Aorta (tissue), 5 donors: ENCODE data around the gene OR8K3. TPM values are rescaled to one million over a fixed set of nuclear protein-coding genes. Genes with fewer than 3 reads are reported as not detected.
A peak's percentile ranks its signal among the peaks of the same experiment; 100 is the strongest.

Source experiments
- ATAC-seq: fragments of 200-7000 bp; cut with Tn5 transposase; one replicate; pipeline ENCODE4 v1.9.1; 2022; ENCODE audit warnings: moderate library complexity; ENCODE audit not compliant: low FRiP score
- DNase-seq, 2 donors: peaks; one replicate each; pipeline ENCODE4 v3.0.0-alpha.2; 2020
- H3K27ac ChIP-seq, 2 donors: one replicate each; pipeline ENCODE4 v1.5.1; 2013; ENCODE audit warnings: low read length in 2 of 2, mild to moderate bottlenecking in 2 of 2, moderate library complexity in 2 of 2, control low read depth in 1 of 2, inconsistent platforms in 1 of 2, low read depth in 1 of 2
- H3K27me3 ChIP-seq, 2 donors: one replicate each; pipeline ENCODE4 v1.6.1; 2013; ENCODE audit warnings: control low read depth in 1 of 2, low read length in 1 of 2, mild to moderate bottlenecking in 1 of 2, moderate library complexity in 1 of 2; ENCODE audit not compliant: insufficient read depth in 2 of 2, control insufficient read depth in 1 of 2
- H3K36me3 ChIP-seq, 2 donors: one replicate each; pipeline ENCODE4 v1.6.1; 2013; ENCODE audit warnings: control low read depth in 1 of 2, low read length in 1 of 2, mild to moderate bottlenecking in 1 of 2; ENCODE audit not compliant: insufficient read depth in 2 of 2, control insufficient read depth in 1 of 2
- H3K4me1 ChIP-seq, 2 donors: one replicate each; pipeline ENCODE4 v1.6.1; 2013; ENCODE audit warnings: low read length in 2 of 2, control low read depth in 1 of 2, mild to moderate bottlenecking in 1 of 2, moderate library complexity in 1 of 2; ENCODE audit not compliant: insufficient read depth in 2 of 2, control insufficient read depth in 1 of 2
- H3K4me3 ChIP-seq, 2 donors: one replicate each; pipeline ENCODE4 v1.5.1; 2013; ENCODE audit warnings: low read length in 2 of 2, control low read depth in 1 of 2, mild to moderate bottlenecking in 1 of 2
- H3K9me3 ChIP-seq: one replicate; pipeline ENCODE4 v1.6.1; 2013; ENCODE audit warnings: mild to moderate bottlenecking, low read length; ENCODE audit not compliant: control insufficient read depth
- WGBS, 2 donors: extraction: QIAGEN DNeasy Blood & Tissue Kit; methylation state at CpG; one replicate each; pipeline ENCODE4 v1.1.7; 2013; 5-methylcytosine and 5-hydroxymethylcytosine counted together
- intact Hi-C, 2 donors: fragments of 100-400 bp; cut with DNase I; formaldehyde crosslinking; loops; one replicate each; pipeline versions ENCODE4 v1.14.2 to v1.15.0; 2022
- long read RNA-seq, 2 donors: library from polyadenylated mRNA; unstranded; transcript quantifications; one replicate each; pipeline ENCODE4 v2.0.0, GENCODE V29; 2020 to 2021
- polyA plus RNA-seq, 2 donors: library from polyadenylated mRNA; stranded (reverse); fragments of 200-250 nt; gene quantifications; one replicate each; pipeline ENCODE4 v1.2.3, GENCODE V29; 2013
- total RNA-seq, 2 donors: library from RNA; stranded (reverse); fragmentation: NEBNext Ultra II Directional; extraction: Animal tissue kit (Norgen Biotek cat#: 25700); gene quantifications; one replicate each; pipeline ENCODE4 v1.2.1, GENCODE V29; 2021
- donor health status: healthy with polysubstance abuse.
- donor health status: Bipolar disorder and iron deficiency.
- donor health status: DM: no; HTN: no; CAD: no.
- donor health status: DM: no; HTN: no; CAD: no.
- donor health status: DM: yes; HTN: yes; CAD: no.

Gene OR8K3
- total RNA-seq (not detected), polyA plus RNA-seq (not detected)
- long read RNA-seq, donor 1: 0 reads
- long read RNA-seq, donor 2: 0 reads

- DNase-seq (no peak), ATAC-seq (no peak)
- Histone ChIP-seq H3K4me3 (no peak within 1 kb of the TSS), H3K27me3 (no peaks in the 10 kb centered on the region), H3K36me3 (no peaks in the 10 kb centered on the region), H3K9me3 (peaks cover 2% of the 10 kb centered on the region), H3K4me1 (no peaks in the 10 kb centered on the region), H3K27ac (no peak within 1 kb of the TSS)
- intact Hi-C loops: no loop called here
These were observed at the start of gene OR8K3 for GRCh38 chr11:56314844-56315243. OR8K3 (plus strand) TSS chr11:56315144; CDS start chr11:56318307, 3,163 bp downstream.

- WGBS, 2 donors: 59 to 75% methylated on average over 3 of the region's 3 CpGs
- H3K9me3 ChIP-seq: peaks cover 3% of the 10 kb centered on the region
- H3K36me3 ChIP-seq: no peaks in the 10 kb centered on the region
- no peaks in the 10 kb centered on the region for H3K27me3 ChIP-seq
- H3K4me3 ChIP-seq: no peak overlapping the region
- no peak for DNase-seq
- no peak for ATAC-seq
- H3K4me1 ChIP-seq: no peaks in the 10 kb centered on the region
- intact Hi-C loops: no loop called here
- no peak overlapping the region for H3K27ac ChIP-seq
These were observed 43.9 kb upstream of the OR8K3 start for GRCh38 chr11:56271092-56271491.

GRCh38 chr11:56273854-56274253 lies 41.1 kb upstream of the OR8K3 start, which contains the start of gene OR5T1:
OR5T1 (plus strand) TSS chr11:56274154; CDS start chr11:56275639, 1,485 bp downstream.
- DNase-seq (no peak), ATAC-seq (no peak)
- H3K4me1 ChIP-seq: no peaks in the 10 kb centered on the region
- no peaks in the 10 kb centered on the region for H3K36me3 ChIP-seq
- no peak within 1 kb of the TSS for H3K27ac ChIP-seq
- H3K4me3 ChIP-seq: no peak within 1 kb of the TSS
- no peaks in the 10 kb centered on the region for H3K9me3 ChIP-seq
- intact Hi-C loops: no loop called here
- no peaks in the 10 kb centered on the region for H3K27me3 ChIP-seq

- H3K36me3 ChIP-seq: no peaks in the 10 kb centered on the region
- H3K4me1 ChIP-seq: no peaks in the 10 kb centered on the region
- intact Hi-C loops: no loop called here
- no peaks in the 10 kb centered on the region for H3K27me3 ChIP-seq
- ATAC-seq: no peak
- no peak for DNase-seq
- no peaks in the 10 kb centered on the region for H3K9me3 ChIP-seq
- no peak within 1 kb of the TSS for H3K27ac ChIP-seq
- H3K4me3 ChIP-seq: no peak within 1 kb of the TSS
- WGBS, 2 donors: 62 to 65% methylated on average over 2 of the region's 2 CpGs
These were observed 22.8 kb upstream of the OR8K3 start, which contains the start of gene OR8H1 for GRCh38 chr11:56292154-56292553. OR8H1 (minus strand) TSS chr11:56292254; CDS start chr11:56291062, 1,192 bp downstream.

- Histone ChIP-seq H3K36me3 (no peaks in the 10 kb centered on the region), H3K4me1 (no peaks in the 10 kb centered on the region), H3K4me3 (no peak overlapping the region), H3K9me3 (no peaks in the 10 kb centered on the region), H3K27me3 (no peaks in the 10 kb centered on the region), H3K27ac (no peak overlapping the region)
- DNase-seq (no peak), ATAC-seq (no peak)
- intact Hi-C loops: no loop called here
- WGBS, 2 donors: 77 to 80% methylated on average over 4 of the region's 4 CpGs
These were observed 18.0 kb upstream of the OR8K3 start for GRCh38 chr11:56296898-56297297.

GRCh38 chr11:56307836-56308235 lies 7.1 kb upstream of the OR8K3 start:
- intact Hi-C loops: no loop called here
- no peak overlapping the region for H3K27ac ChIP-seq
- H3K9me3 ChIP-seq: peaks cover 2% of the 10 kb centered on the region
- H3K4me3 ChIP-seq: no peak overlapping the region
- no peaks in the 10 kb centered on the region for H3K27me3 ChIP-seq
- H3K4me1 ChIP-seq: no peaks in the 10 kb centered on the region
- DNase-seq (no peak), ATAC-seq (no peak)
- 85 to 87% methylated on average over 3 of the region's 3 CpGs for WGBS, 2 donors
- no peaks in the 10 kb centered on the region for H3K36me3 ChIP-seq

- DNase-seq (peak; percentile 38 to 56), ATAC-seq (peak; percentile 59)
- H3K4me3 ChIP-seq: no peak overlapping the region
- WGBS, 2 donors: 93% methylated on average over 27 to 34 of the region's 34 CpGs
- no peaks in the 10 kb centered on the region for H3K4me1 ChIP-seq
- no peaks in the 10 kb centered on the region for H3K9me3 ChIP-seq
- no peaks in the 10 kb centered on the region for H3K36me3 ChIP-seq
- H3K27ac ChIP-seq: no peak overlapping the region
- no peaks in the 10 kb centered on the region for H3K27me3 ChIP-seq
- intact Hi-C loops: no loop called here
These were observed 17.0 kb downstream of the OR8K3 start for GRCh38 chr11:56331861-56332491.

GRCh38 chr11:56333156-56333555 lies 18.2 kb downstream of the OR8K3 start:
- ATAC-seq: no peak
- Histone ChIP-seq H3K9me3 (no peaks in the 10 kb centered on the region), H3K27me3 (no peaks in the 10 kb centered on the region), H3K4me1 (no peaks in the 10 kb centered on the region), H3K36me3 (no peaks in the 10 kb centered on the region), H3K27ac (no peak overlapping the region), H3K4me3 (no peak overlapping the region)
- intact Hi-C loops: no loop called here
- no peak for DNase-seq
- WGBS, 2 donors: 12 to 16% methylated on average over 3 of the region's 3 CpGs

- no peaks in the 10 kb centered on the region for H3K4me1 ChIP-seq
- ATAC-seq (no peak), DNase-seq (no peak)
- H3K4me3 ChIP-seq: no peak overlapping the region
- no peaks in the 10 kb centered on the region for H3K36me3 ChIP-seq
- no peaks in the 10 kb centered on the region for H3K27me3 ChIP-seq
- intact Hi-C loops: no loop called here
- no peaks in the 10 kb centered on the region for H3K9me3 ChIP-seq
- no peak overlapping the region for H3K27ac ChIP-seq
These were observed 25.3 kb downstream of the OR8K3 start for GRCh38 chr11:56340289-56340688.
